Endothelial cell of umbilical vein (primary cell): ENCODE data around the gene TMEM92.

Source experiments
- EZH2 ChIP-seq: IDR thresholded peaks from 2 replicates; pipeline ENCODE4 v1.6.1; 2012; ENCODE audit warnings: borderline replicate concordance, low read depth, mild to moderate bottlenecking, moderate library complexity, low read length, inconsistent platforms; ENCODE audit not compliant: severe bottlenecking
- FOS ChIP-seq: IDR thresholded peaks from 2 replicates; pipeline ENCODE4 v1.6.1; 2011; ENCODE audit warnings: mild to moderate bottlenecking, low read length, moderate library complexity, borderline replicate concordance; ENCODE audit not compliant: insufficient read depth
- JUN ChIP-seq: IDR thresholded peaks from 2 replicates; pipeline ENCODE4 v1.6.1; 2011; ENCODE audit warnings: borderline replicate concordance, low read depth; ENCODE audit not compliant: insufficient read length, insufficient read depth
- MYC ChIP-seq: IDR thresholded peaks from one replicate; pipeline ENCODE4 v1.6.1; 2011; ENCODE audit warnings: mild to moderate bottlenecking, low read depth, low read length
- POLR2A ChIP-seq: IDR thresholded peaks from 2 replicates; pipeline ENCODE4 v1.6.1; 2012; ENCODE audit warnings: low read depth, mild to moderate bottlenecking, control low read depth, low read length
- POLR2AphosphoS5 ChIP-seq: IDR thresholded peaks from 2 replicates; pipeline ENCODE4 v1.6.1; 2012; ENCODE audit warnings: low read depth, mild to moderate bottlenecking, control low read depth, low read length, moderate library complexity; ENCODE audit not compliant: insufficient read depth
- TF ChIP-seq, protein P1 (sequence below), 2 donors: IDR thresholded peaks; 1 replicate in 1 of 2; 2 replicates in 1 of 2; pipeline ENCODE4 v1.5.1; 2011; ENCODE audit warnings: low read length in 2 of 2, mild to moderate bottlenecking in 2 of 2, moderate library complexity in 2 of 2, control low read depth in 1 of 2, inconsistent platforms in 1 of 2, low read depth in 1 of 2; ENCODE audit not compliant: insufficient read depth in 1 of 2; ENCODE audit errors: extremely low read depth in 1 of 2
- TF ChIP-seq, protein P2 (sequence below): IDR thresholded peaks from 2 replicates; pipeline ENCODE4 v1.6.1; 2011; ENCODE audit not compliant: insufficient read depth, insufficient read length

DNA sequence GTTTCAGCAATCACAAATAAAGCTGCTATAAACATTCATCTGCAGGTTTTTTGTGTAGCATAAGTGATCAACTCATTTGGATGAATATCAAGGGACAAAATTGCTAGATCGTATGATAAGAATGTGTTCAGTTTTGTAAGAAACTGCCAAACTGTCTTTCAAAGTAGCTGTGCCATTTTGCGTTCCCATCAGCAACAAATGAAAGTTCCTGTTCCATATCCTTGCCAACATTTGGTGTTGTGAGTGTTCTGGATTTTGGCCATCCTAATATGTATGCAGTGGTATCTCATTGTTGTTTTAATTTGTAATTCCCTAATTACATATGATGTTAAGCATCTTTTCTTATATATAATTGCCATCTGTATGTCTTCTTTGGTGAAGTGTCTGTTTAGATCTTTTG is 36.4 kb upstream of the TMEM92 start:
- TF ChIP-seq, protein P1, sequence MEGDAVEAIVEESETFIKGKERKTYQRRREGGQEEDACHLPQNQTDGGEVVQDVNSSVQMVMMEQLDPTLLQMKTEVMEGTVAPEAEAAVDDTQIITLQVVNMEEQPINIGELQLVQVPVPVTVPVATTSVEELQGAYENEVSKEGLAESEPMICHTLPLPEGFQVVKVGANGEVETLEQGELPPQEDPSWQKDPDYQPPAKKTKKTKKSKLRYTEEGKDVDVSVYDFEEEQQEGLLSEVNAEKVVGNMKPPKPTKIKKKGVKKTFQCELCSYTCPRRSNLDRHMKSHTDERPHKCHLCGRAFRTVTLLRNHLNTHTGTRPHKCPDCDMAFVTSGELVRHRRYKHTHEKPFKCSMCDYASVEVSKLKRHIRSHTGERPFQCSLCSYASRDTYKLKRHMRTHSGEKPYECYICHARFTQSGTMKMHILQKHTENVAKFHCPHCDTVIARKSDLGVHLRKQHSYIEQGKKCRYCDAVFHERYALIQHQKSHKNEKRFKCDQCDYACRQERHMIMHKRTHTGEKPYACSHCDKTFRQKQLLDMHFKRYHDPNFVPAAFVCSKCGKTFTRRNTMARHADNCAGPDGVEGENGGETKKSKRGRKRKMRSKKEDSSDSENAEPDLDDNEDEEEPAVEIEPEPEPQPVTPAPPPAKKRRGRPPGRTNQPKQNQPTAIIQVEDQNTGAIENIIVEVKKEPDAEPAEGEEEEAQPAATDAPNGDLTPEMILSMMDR (IDR thresholded peaks at IDR 0.05; ENCODE audit: extremely low read depth in 1 of 2, insufficient read depth in 1 of 2, low read depth in 1 of 2, low read length in 2 of 2): no peak
- TF ChIP-seq POLR2AphosphoS5: no peak
- no peak for TF ChIP-seq EZH2
- no peak for TF ChIP-seq FOS
- TF ChIP-seq POLR2A: no peak
- TF ChIP-seq, protein P2, sequence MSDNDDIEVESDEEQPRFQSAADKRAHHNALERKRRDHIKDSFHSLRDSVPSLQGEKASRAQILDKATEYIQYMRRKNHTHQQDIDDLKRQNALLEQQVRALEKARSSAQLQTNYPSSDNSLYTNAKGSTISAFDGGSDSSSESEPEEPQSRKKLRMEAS: no peak
- TF ChIP-seq MYC: no peak
- TF ChIP-seq JUN: no peak
